Measurements from ENCODE around the gene CRHR2.

Gene CRHR2

DNA sequence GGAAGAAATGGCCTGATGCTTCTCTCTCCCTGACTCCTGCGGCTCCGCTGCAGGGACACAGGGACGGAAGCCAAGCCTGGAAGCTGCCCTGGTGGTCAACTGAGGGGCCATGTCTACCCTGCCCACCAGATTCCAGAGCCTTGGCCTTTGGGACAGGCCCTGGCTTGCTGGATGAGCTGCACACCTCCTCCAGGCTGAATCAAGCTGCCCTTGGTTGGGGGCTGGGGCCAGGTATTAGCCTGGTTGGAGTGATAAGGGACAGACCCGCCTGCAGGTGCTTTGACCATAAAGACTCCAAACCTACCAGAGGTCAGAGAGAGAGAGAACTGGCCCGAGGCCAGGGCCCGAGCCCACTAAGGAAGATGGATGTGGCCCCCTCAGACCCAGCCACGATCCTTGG, 30.1 kb downstream of the CRHR2 start:
- no peaks in the 10 kb centered on the region for H3K9me2 ChIP-seq (ENCODE audit: low read depth, low read length)
- no peak overlapping the region for H3K27ac ChIP-seq (ENCODE audit: low read depth, low read length, poor library complexity, severe bottlenecking)
- H3F3A ChIP-seq (ENCODE audit: insufficient read depth, low read length) = no peaks in the 10 kb centered on the region
- H3K4me2 ChIP-seq (ENCODE audit: low read length) = no peak overlapping the region
- no peaks in the 10 kb centered on the region for H3K79me2 ChIP-seq (ENCODE audit: insufficient read depth, low read length)
- no peaks in the 10 kb centered on the region; the same call in 1 of the 2 replicates for H3K27me3 ChIP-seq (ENCODE audit: insufficient read depth, low read length)
- no peak for TF ChIP-seq EZH2 (IDR thresholded peaks at IDR 0.05; ENCODE audit: borderline replicate concordance, low read length)
- TF ChIP-seq, protein P1, sequence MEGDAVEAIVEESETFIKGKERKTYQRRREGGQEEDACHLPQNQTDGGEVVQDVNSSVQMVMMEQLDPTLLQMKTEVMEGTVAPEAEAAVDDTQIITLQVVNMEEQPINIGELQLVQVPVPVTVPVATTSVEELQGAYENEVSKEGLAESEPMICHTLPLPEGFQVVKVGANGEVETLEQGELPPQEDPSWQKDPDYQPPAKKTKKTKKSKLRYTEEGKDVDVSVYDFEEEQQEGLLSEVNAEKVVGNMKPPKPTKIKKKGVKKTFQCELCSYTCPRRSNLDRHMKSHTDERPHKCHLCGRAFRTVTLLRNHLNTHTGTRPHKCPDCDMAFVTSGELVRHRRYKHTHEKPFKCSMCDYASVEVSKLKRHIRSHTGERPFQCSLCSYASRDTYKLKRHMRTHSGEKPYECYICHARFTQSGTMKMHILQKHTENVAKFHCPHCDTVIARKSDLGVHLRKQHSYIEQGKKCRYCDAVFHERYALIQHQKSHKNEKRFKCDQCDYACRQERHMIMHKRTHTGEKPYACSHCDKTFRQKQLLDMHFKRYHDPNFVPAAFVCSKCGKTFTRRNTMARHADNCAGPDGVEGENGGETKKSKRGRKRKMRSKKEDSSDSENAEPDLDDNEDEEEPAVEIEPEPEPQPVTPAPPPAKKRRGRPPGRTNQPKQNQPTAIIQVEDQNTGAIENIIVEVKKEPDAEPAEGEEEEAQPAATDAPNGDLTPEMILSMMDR (IDR thresholded peaks at IDR 0.05; ENCODE audit: low read length) = no peak
- no peak overlapping the region for H3K4me3 ChIP-seq (ENCODE audit: low read depth, low read length, poor library complexity, severe bottlenecking)
- H3K9ac ChIP-seq (ENCODE audit: low read length) = no peak overlapping the region
- H3K4me1 ChIP-seq (ENCODE audit: insufficient read depth, low read length, severe bottlenecking) = no peaks in the 10 kb centered on the region
- no peak overlapping the region for H2AFZ ChIP-seq (ENCODE audit: low read length)
- no peaks in the 10 kb centered on the region for H3K9me3 ChIP-seq (ENCODE audit: low read length)
- no peaks in the 10 kb centered on the region for H3K36me3 ChIP-seq (ENCODE audit: insufficient read depth, low read length)
- H4K20me1 ChIP-seq (ENCODE audit: insufficient read depth, low read length) = no peaks in the 10 kb centered on the region

DNA sequence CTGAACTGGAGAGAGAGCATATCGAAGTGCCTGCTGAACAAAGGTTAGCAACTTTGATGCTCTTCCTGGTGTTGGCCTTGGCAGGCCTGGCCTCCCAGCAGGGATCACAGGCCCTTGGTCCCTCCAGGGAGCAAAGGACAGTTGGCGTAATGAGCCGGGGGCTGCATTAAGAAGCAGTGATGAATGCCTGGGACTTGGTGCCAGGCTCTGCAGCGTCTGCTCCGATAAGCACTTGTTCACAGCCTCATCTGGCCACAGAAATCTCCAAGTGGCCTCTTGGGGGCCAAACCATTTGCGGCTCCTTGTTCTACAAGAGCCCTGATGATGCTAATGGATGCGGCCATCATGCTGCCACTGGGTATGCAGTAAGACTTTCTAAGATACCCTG, 31.8 kb downstream of the CRHR2 start:
- no peak for TF ChIP-seq EZH2 (IDR thresholded peaks at IDR 0.05; ENCODE audit: borderline replicate concordance, low read length)
- TF ChIP-seq, protein P1 (IDR thresholded peaks at IDR 0.05; ENCODE audit: low read length) = no peak
- H3K4me2 ChIP-seq (ENCODE audit: low read length) = no peak overlapping the region
- H3K79me2 ChIP-seq (ENCODE audit: insufficient read depth, low read length) = no peaks in the 10 kb centered on the region

DNA sequence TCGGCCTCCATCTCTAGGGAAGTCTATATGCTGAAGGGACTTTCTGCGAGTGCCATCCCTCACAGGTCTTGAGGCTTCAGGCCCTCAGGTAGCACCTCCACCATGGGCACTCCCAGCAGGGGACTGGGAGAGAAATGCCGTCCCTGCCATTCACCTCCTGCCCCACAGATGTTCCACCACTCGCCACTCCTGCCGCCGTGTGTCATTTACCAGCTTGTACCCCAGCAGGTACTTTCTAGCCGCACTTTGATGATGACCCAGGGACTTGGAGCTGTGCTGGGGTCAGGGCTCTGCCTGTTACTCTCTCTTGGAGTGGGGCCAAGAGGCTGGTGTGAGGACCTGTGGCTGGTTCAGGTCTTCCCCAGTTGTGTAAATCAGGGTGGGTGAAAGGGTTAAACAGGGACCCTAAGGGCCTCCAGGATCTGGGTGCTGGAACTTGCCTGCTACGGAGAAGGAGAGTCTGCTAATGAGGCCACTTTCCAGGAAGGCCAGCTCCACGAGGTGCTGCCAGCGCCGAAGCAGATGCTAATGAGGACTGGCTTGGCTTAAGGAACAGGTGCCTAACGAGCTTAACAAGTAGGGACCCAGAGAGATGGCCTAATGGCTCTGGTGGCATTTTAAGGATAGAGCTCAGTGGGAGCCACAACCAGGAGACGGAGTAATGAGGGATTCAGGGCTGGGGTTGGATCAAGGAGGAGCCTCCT, 32.4 kb downstream of the CRHR2 start:
- H3K79me2 ChIP-seq (ENCODE audit: insufficient read depth, low read length) = no peaks in the 10 kb centered on the region
- H3F3A ChIP-seq (ENCODE audit: insufficient read depth, low read length) = no peaks in the 10 kb centered on the region
- 0 out of 2 replicates have a peak, but pooled peaks cover 5% of the 10 kb centered on the region for H3K36me3 ChIP-seq (ENCODE audit: insufficient read depth, low read length)
- H4K20me1 ChIP-seq (ENCODE audit: insufficient read depth, low read length) = no peaks in the 10 kb centered on the region
- TF ChIP-seq EZH2 (IDR thresholded peaks at IDR 0.05; ENCODE audit: borderline replicate concordance, low read length) = no peak
- TF ChIP-seq, protein P1 (IDR thresholded peaks at IDR 0.05; ENCODE audit: low read length) = no peak
- H3K9ac ChIP-seq (ENCODE audit: low read length) = no peak overlapping the region
- H3K4me3 ChIP-seq (ENCODE audit: low read depth, low read length, poor library complexity, severe bottlenecking) = no peak overlapping the region
- H2AFZ ChIP-seq (ENCODE audit: low read length) = no peak overlapping the region
- no peaks in the 10 kb centered on the region for H3K27me3 ChIP-seq (ENCODE audit: insufficient read depth, low read length)
- no peaks in the 10 kb centered on the region for H3K9me2 ChIP-seq (ENCODE audit: low read depth, low read length)
- no peaks in the 10 kb centered on the region for H3K4me1 ChIP-seq (ENCODE audit: insufficient read depth, low read length, severe bottlenecking)
- no peaks in the 10 kb centered on the region for H3K9me3 ChIP-seq (ENCODE audit: low read length)
- no peak overlapping the region for H3K4me2 ChIP-seq (ENCODE audit: low read length)
- H3K27ac ChIP-seq (ENCODE audit: low read depth, low read length, poor library complexity, severe bottlenecking) = no peak overlapping the region

More for the DNA sequence above, 31.8 kb downstream of the CRHR2 start:
- no peaks in the 10 kb centered on the region for H3K4me1 ChIP-seq (ENCODE audit: insufficient read depth, low read length, severe bottlenecking)
- no peaks in the 10 kb centered on the region for H3K9me2 ChIP-seq (ENCODE audit: low read depth, low read length)
- no peak overlapping the region for H3K27ac ChIP-seq (ENCODE audit: low read depth, low read length, poor library complexity, severe bottlenecking)
- H3F3A ChIP-seq (ENCODE audit: insufficient read depth, low read length) = no peaks in the 10 kb centered on the region
- no peaks in the 10 kb centered on the region for H4K20me1 ChIP-seq (ENCODE audit: insufficient read depth, low read length)
- no peak overlapping the region for H3K9ac ChIP-seq (ENCODE audit: low read length)
- H3K36me3 ChIP-seq (ENCODE audit: insufficient read depth, low read length) = 0 out of 2 replicates have a peak, but pooled peaks cover 3% of the 10 kb centered on the region
- no peak overlapping the region for H3K4me3 ChIP-seq (ENCODE audit: low read depth, low read length, poor library complexity, severe bottlenecking)
- H3K9me3 ChIP-seq (ENCODE audit: low read length) = no peaks in the 10 kb centered on the region
- H2AFZ ChIP-seq (ENCODE audit: low read length) = no peak overlapping the region
- H3K27me3 ChIP-seq (ENCODE audit: insufficient read depth, low read length) = no peaks in the 10 kb centered on the region
